Common myeloid progenitor, CD34-positive (primary cell): ENCODE measurements around the gene MAPT.

Source experiments
- CTCF ChIA-PET: fragments of 350-600 bp; sonication (Branson Sonifier 250); formaldehyde crosslinking; loops from one replicate; lab custom pipeline; 2021; ENCODE audit warnings: antibody characterized with exemption; lab: Charles Lee
- POLR2A ChIA-PET: fragments of 350-600 bp; sonication (Branson Sonifier 250); formaldehyde crosslinking; loops from one replicate; lab custom pipeline; 2021; ENCODE audit warnings: antibody characterized with exemption; lab: Charles Lee
- DNase-seq, 3 donors: peaks; one replicate each; pipeline versions ENCODE4 v3.0.0 to v3.0.0-alpha.2; 2013
- H3K27ac ChIP-seq, 2 experiments: 1 replicate in 1 of 2; 2 replicates in 1 of 2; pipeline ENCODE4 v1.7.0; 2013; ENCODE audit warnings: inconsistent platforms in 2 of 2, low read length in 2 of 2, mild to moderate bottlenecking in 2 of 2, low read depth in 1 of 2, moderate library complexity in 1 of 2; ENCODE audit not compliant: severe bottlenecking in 2 of 2, insufficient read depth in 1 of 2, poor library complexity in 1 of 2
- H3K27me3 ChIP-seq, 5 experiments: replicated peaks in 2 of 5; 1 replicate in 3 of 5; 2 replicates in 2 of 5; pipeline versions ENCODE4 v1.6.1 to v1.7.0; 2013; ENCODE audit warnings: low read length in 4 of 5, mild to moderate bottlenecking in 2 of 5, moderate library complexity in 2 of 5, inconsistent platforms in 1 of 5; ENCODE audit not compliant: insufficient read depth in 5 of 5, control insufficient read depth in 4 of 5
- H3K36me3 ChIP-seq, 4 experiments: 1 replicate in 2 of 4; 2 replicates in 2 of 4; pipeline versions ENCODE4 v1.6.1 to v1.7.0; 2013; ENCODE audit warnings: low read length in 3 of 4, control low read depth in 1 of 4, mild to moderate bottlenecking in 1 of 4; ENCODE audit not compliant: control insufficient read depth in 4 of 4, insufficient read depth in 4 of 4
- H3K4me1 ChIP-seq, 4 experiments: 1 replicate in 3 of 4; 2 replicates in 1 of 4; pipeline versions ENCODE4 v1.6.1 to v1.7.1; 2013; ENCODE audit warnings: low read length in 3 of 4, mild to moderate bottlenecking in 3 of 4, control low read depth in 1 of 4, inconsistent platforms in 1 of 4, moderate library complexity in 1 of 4; ENCODE audit not compliant: control insufficient read depth in 4 of 4, insufficient read depth in 4 of 4; ENCODE audit errors: control extremely low read depth in 1 of 4
- H3K4me3 ChIP-seq, 7 experiments: 1 replicate in 4 of 7; 2 replicates in 3 of 7; pipeline versions ENCODE4 v1.5.1 to v1.7.0; 2013; ENCODE audit warnings: mild to moderate bottlenecking in 7 of 7, low read length in 6 of 7, moderate library complexity in 6 of 7, inconsistent platforms in 2 of 7, low read depth in 2 of 7, control low read depth in 1 of 7; ENCODE audit not compliant: insufficient read depth in 4 of 7, control insufficient read depth in 1 of 7; ENCODE audit errors: extremely low read depth in 1 of 7
- H3K9me3 ChIP-seq, 5 experiments: 1 replicate in 4 of 5; 2 replicates in 1 of 5; pipeline versions ENCODE4 v1.6.1 to v1.7.1; 2013; ENCODE audit warnings: low read length in 4 of 5, mild to moderate bottlenecking in 2 of 5, inconsistent platforms in 1 of 5, low read depth in 1 of 5, moderate library complexity in 1 of 5; ENCODE audit not compliant: control insufficient read depth in 4 of 5, insufficient read depth in 2 of 5; ENCODE audit errors: control extremely low read depth in 1 of 5
- WGBS: methylation state at CpG from one replicate; pipeline ENCODE4 v1.1.5; 2013; ENCODE audit not compliant: insufficient coverage; 5-methylcytosine and 5-hydroxymethylcytosine counted together

The MAPT gene

GRCh38 chr17:46032909-46033308, 138.6 kb downstream of the MAPT start:
- CTCF ChIA-PET, result interaction anchor here (0.7 to 2.5 kb wide), 4 partner anchors 11 to 84 kb away, joined by 3 to 12 read pairs (median 4); no protein-coding TSS in a partner anchor
- no peak overlapping the region for H3K4me3 ChIP-seq
- no peaks in the 10 kb centered on the region for H3K9me3 ChIP-seq
- H3K27me3 ChIP-seq, result no peaks in the 10 kb centered on the region
- peaks cover 0 to 5% (median under 1%) of the 10 kb centered on the region in 4 experiments for H3K4me1 ChIP-seq
- 83% methylated on average over 7 of the region's 11 CpGs for WGBS
- H3K27ac ChIP-seq, result no peak overlapping the region
- no peak for DNase-seq
- H3K36me3 ChIP-seq, result peaks cover 27 to 92% (median 74%) of the 10 kb centered on the region in 4 experiments
- POLR2A ChIA-PET, result interaction anchor here (0.6 kb wide), 1 partner anchor 114 kb away, joined by 3 read pairs; no protein-coding TSS in a partner anchor

GRCh38 chr17:46033392-46033791, 139.0 kb downstream of the MAPT start:
- H3K27ac ChIP-seq, result no peak overlapping the region
- no peaks in the 10 kb centered on the region for H3K9me3 ChIP-seq
- 100% methylated on average over 2 of the region's 3 CpGs for WGBS
- no peak overlapping the region for H3K4me3 ChIP-seq
- peaks cover 0 to 5% (median 0%) of the 10 kb centered on the region in 4 experiments for H3K4me1 ChIP-seq
- H3K27me3 ChIP-seq, result no peaks in the 10 kb centered on the region
- H3K36me3 ChIP-seq, result peaks cover 30 to 96% (median 77%) of the 10 kb centered on the region in 4 experiments
- CTCF ChIA-PET, result interaction anchor here (0.7 to 2.5 kb wide), 3 partner anchors 11 to 84 kb away, joined by 3 to 12 read pairs (median 5); no protein-coding TSS in a partner anchor
- POLR2A ChIA-PET, result interaction anchor here (0.6 kb wide), 1 partner anchor 115 kb away, joined by 3 read pairs; no protein-coding TSS in a partner anchor
- DNase-seq, result no peak

DNA sequence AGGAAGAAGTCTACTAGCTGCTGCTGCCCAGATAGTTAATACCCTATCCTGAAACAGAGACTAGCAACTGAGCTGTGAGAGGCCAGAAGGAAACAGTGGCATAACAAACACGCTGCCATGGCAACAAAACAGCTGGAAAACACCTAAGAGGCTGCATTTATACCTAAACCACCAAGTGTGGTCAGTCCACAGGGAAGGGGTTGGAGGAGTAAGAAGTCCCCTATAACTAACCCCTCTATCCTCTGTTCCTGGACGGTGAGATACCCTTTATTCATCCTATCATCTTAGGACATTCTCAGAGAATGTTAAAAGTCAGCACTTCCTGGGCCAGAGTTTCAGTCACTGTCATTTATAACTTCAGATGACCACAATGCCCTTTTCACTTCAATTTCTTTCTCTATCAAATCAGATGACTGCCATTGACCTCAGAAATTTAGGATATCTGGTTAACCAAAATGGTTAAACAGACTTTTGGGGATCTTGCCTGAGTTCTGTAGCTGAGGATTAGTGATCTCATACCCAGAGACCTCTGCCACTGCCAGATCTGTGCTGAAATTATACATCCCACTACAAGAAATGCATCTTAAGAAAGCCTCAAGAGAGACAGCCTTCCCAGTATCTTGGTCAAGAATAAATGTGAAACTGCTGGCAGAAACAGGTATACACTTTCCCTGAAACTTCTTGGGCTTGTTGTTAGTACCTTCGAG, 140.9 kb downstream of the MAPT start:
- 100% methylated on average over 1 of the region's 3 CpGs for WGBS
- Histone ChIP-seq H3K36me3 (peaks cover 38 to 99% (median 86%) of the 10 kb centered on the region in 4 experiments), H3K9me3 (no peaks in the 10 kb centered on the region), H3K27ac (peak overlapping the region; percentile 46 to 72), H3K27me3 (no peaks in the 10 kb centered on the region), H3K4me1 (peaks cover 0 to 5% (median 0%) of the 10 kb centered on the region in 4 experiments), H3K4me3 (no peak overlapping the region)
- ChIA-PET POLR2A (no interaction called here), CTCF (interaction anchor here (1.2 to 2.5 kb wide), 4 partner anchors 9 to 152 kb away, joined by 4 to 12 read pairs (median 7); no protein-coding TSS in a partner anchor)
- DNase-seq, result peak in 2 of 3 donors; percentile 76 to 80

DNA sequence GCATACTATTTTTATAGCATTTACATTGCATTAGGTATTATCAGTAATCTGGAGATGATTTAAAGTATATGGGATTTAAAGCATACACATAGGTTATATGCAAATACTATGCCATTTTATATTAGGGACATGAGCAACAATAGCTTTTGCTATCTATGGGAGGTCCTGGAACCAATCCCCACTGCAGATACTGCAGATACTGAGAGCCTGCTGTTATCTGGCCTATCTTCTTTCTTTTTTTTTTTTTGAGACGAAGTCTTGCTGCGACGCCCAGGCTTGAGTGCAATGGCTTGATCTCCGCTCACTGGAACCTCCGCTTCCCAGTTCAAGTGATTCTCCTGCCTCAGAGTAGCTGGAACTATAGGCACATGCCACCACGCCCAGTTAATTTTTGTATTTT, 142.1 kb downstream of the MAPT start:
- no peak for DNase-seq

GRCh38 chr17:46037722-46038255, 143.4 kb downstream of the MAPT start:
- POLR2A ChIA-PET, result interaction anchor here (0.6 kb wide), 1 partner anchor 173 kb away, joined by 3 read pairs; no protein-coding TSS in a partner anchor
- no peak for DNase-seq
- Histone ChIP-seq H3K4me3 (no peak overlapping the region), H3K36me3 (peaks cover 40 to 92% (median 70%) of the 10 kb centered on the region in 4 experiments), H3K4me1 (peaks cover 0 to 5% (median 0%) of the 10 kb centered on the region in 4 experiments), H3K27me3 (no peaks in the 10 kb centered on the region), H3K27ac (no peak overlapping the region), H3K9me3 (no peaks in the 10 kb centered on the region)
- CTCF ChIA-PET, result interaction anchor here (0.6 to 2.2 kb wide), 5 partner anchors 8 to 89 kb away, joined by 3 to 8 read pairs (median 4); no protein-coding TSS in a partner anchor
- 100% methylated on average over 4 of the region's 4 CpGs for WGBS

More for the DNA sequence above, 142.1 kb downstream of the MAPT start:
- no peaks in the 10 kb centered on the region for H3K9me3 ChIP-seq
- ChIA-PET POLR2A (no interaction called here), CTCF (interaction anchor here (0.8 to 2.1 kb wide), 3 partner anchors 8 to 156 kb away, joined by 3 to 8 read pairs (median 6); partner anchors contain the start of gene KANSL1)
- H3K4me3 ChIP-seq, result no peak overlapping the region
- no peaks in the 10 kb centered on the region for H3K27me3 ChIP-seq
- 96% methylated on average over 4 of the region's 6 CpGs for WGBS
- H3K36me3 ChIP-seq, result peaks cover 42 to 95% (median 77%) of the 10 kb centered on the region in 4 experiments
- no peak overlapping the region for H3K27ac ChIP-seq
- peaks cover 0 to 5% (median 0%) of the 10 kb centered on the region in 4 experiments for H3K4me1 ChIP-seq

GRCh38 chr17:46038414-46038813, 144.1 kb downstream of the MAPT start:
- no peak overlapping the region for H3K27ac ChIP-seq
- no peak for DNase-seq
- H3K36me3 ChIP-seq, result peaks cover 43 to 92% (median 70%) of the 10 kb centered on the region in 4 experiments
- no peaks in the 10 kb centered on the region for H3K9me3 ChIP-seq
- 100% methylated on average over 4 of the region's 6 CpGs for WGBS
- H3K4me1 ChIP-seq, result peaks cover 0 to 5% (median 0%) of the 10 kb centered on the region in 4 experiments
- POLR2A ChIA-PET, result no interaction called here
- no peaks in the 10 kb centered on the region for H3K27me3 ChIP-seq
- no peak overlapping the region for H3K4me3 ChIP-seq
- CTCF ChIA-PET, result interaction anchor here (0.8 to 2.2 kb wide), 5 partner anchors 10 to 175 kb away, joined by 3 to 8 read pairs (median 3); no protein-coding TSS in a partner anchor
